Liver (tissue), 9 donors: ENCODE measurements around the gene DCTN1. TPM values are rescaled to one million over a fixed set of nuclear protein-coding genes. Genes with fewer than 3 reads are reported as not detected.

Experiments used
- DNase-seq: peaks from one replicate; pipeline ENCODE4 v3.0.0-alpha.2; 2017; ENCODE audit warnings: low spot score
- H3K27ac ChIP-seq, 2 donors: one replicate each; pipeline ENCODE4 v1.7.0; 2013; ENCODE audit warnings: inconsistent platforms in 2 of 2, low read length in 2 of 2, control low read depth in 1 of 2, low read depth in 1 of 2, mild to moderate bottlenecking in 1 of 2
- H3K27me3 ChIP-seq, 4 donors: one replicate each; pipeline versions ENCODE4 v1.6.1 to v1.7.0; 2013; ENCODE audit warnings: low read length in 3 of 4, inconsistent platforms in 1 of 4, mild to moderate bottlenecking in 1 of 4, moderate library complexity in 1 of 4; ENCODE audit not compliant: control insufficient read depth in 4 of 4, insufficient read depth in 4 of 4
- H3K36me3 ChIP-seq, 4 donors: one replicate each; pipeline versions ENCODE4 v1.6.1 to v1.7.0; 2013; ENCODE audit warnings: low read length in 3 of 4, mild to moderate bottlenecking in 3 of 4, low read depth in 1 of 4, moderate library complexity in 1 of 4; ENCODE audit not compliant: control insufficient read depth in 4 of 4, insufficient read depth in 3 of 4
- H3K4me1 ChIP-seq, 4 donors: one replicate each; pipeline versions ENCODE4 v1.6.1 to v1.7.0; 2013; ENCODE audit warnings: low read length in 3 of 4, mild to moderate bottlenecking in 3 of 4, moderate library complexity in 1 of 4; ENCODE audit not compliant: control insufficient read depth in 4 of 4, insufficient read depth in 4 of 4
- H3K4me3 ChIP-seq, 3 donors: one replicate each; pipeline versions ENCODE4 v1.6.1 to v1.7.0; 2013; ENCODE audit warnings: low read length in 3 of 3, control low read depth in 1 of 3, low read depth in 1 of 3, mild to moderate bottlenecking in 1 of 3
- H3K9ac ChIP-seq, 2 donors: one replicate each; pipeline ENCODE4 v1.7.0; 2013; ENCODE audit warnings: low read length in 2 of 2, mild to moderate bottlenecking in 2 of 2, moderate library complexity in 2 of 2, control low read depth in 1 of 2, low read depth in 1 of 2
- H3K9me3 ChIP-seq, 4 donors: one replicate each; pipeline versions ENCODE4 v1.6.1 to v1.7.0; 2013; ENCODE audit warnings: low read length in 3 of 4; ENCODE audit not compliant: control insufficient read depth in 4 of 4
- ATF3 ChIP-seq: IDR thresholded peaks from 2 replicates; pipeline ENCODE4 v1.6.1; 2016; ENCODE audit warnings: antibody characterized with exemption
- EGR1 ChIP-seq, 2 donors: IDR thresholded peaks; 2 replicates each; pipeline ENCODE4 v1.6.1; 2016 to 2018; ENCODE audit warnings: antibody characterized with exemption in 2 of 2, low read depth in 2 of 2
- FOXA1 ChIP-seq: IDR thresholded peaks from 2 replicates; pipeline ENCODE4 v1.6.1; 2016; ENCODE audit warnings: antibody characterized with exemption
- FOXA2 ChIP-seq: IDR thresholded peaks from 2 replicates; pipeline ENCODE4 v1.6.1; 2016; ENCODE audit warnings: antibody characterized with exemption
- GABPA ChIP-seq, 2 donors: IDR thresholded peaks in 1 of 2; conservative IDR thresholded peaks in 1 of 2; 2 replicates each; pipeline ENCODE4 v1.6.1; 2016; ENCODE audit warnings: antibody characterized with exemption in 2 of 2, mild to moderate bottlenecking in 1 of 2, moderate library complexity in 1 of 2
- HNF4A ChIP-seq, 2 donors: conservative IDR thresholded peaks; 2 replicates each; pipeline ENCODE4 v1.6.1; 2016; ENCODE audit warnings: antibody characterized with exemption in 2 of 2, mild to moderate bottlenecking in 2 of 2
- HNF4G ChIP-seq: IDR thresholded peaks from 2 replicates; pipeline ENCODE4 v1.6.1; 2016; ENCODE audit warnings: antibody characterized with exemption
- JUND ChIP-seq, 2 donors: IDR thresholded peaks; 2 replicates each; pipeline ENCODE4 v1.6.1; 2016; ENCODE audit warnings: antibody characterized with exemption in 2 of 2
- MAX ChIP-seq: IDR thresholded peaks from 2 replicates; pipeline ENCODE4 v1.6.1; 2016; ENCODE audit warnings: antibody characterized with exemption
- NR2F2 ChIP-seq: IDR thresholded peaks from 2 replicates; pipeline ENCODE4 v1.6.1; 2016; ENCODE audit warnings: antibody characterized with exemption
- RAD21 ChIP-seq, 2 donors: IDR thresholded peaks; 2 replicates each; pipeline ENCODE4 v1.6.1; 2016; ENCODE audit warnings: antibody characterized with exemption in 2 of 2, mild to moderate bottlenecking in 2 of 2
- REST ChIP-seq: IDR thresholded peaks from 2 replicates; pipeline ENCODE4 v1.6.1; 2016; ENCODE audit warnings: antibody characterized with exemption, mild to moderate bottlenecking
- RXRA ChIP-seq, 2 donors: IDR thresholded peaks; 2 replicates each; pipeline ENCODE4 v1.6.1; 2017 to 2018; ENCODE audit warnings: antibody characterized with exemption in 2 of 2, mild to moderate bottlenecking in 1 of 2
- SP1 ChIP-seq: IDR thresholded peaks from 2 replicates; pipeline ENCODE4 v1.6.1; 2018; ENCODE audit warnings: antibody characterized with exemption, mild to moderate bottlenecking
- TAF1 ChIP-seq: conservative IDR thresholded peaks from 2 replicates; pipeline ENCODE4 v1.6.1; 2016; ENCODE audit warnings: antibody characterized with exemption, mild to moderate bottlenecking
- YY1 ChIP-seq: IDR thresholded peaks from 2 replicates; pipeline ENCODE4 v1.6.1; 2016; ENCODE audit warnings: antibody characterized with exemption, mild to moderate bottlenecking
- ZBTB33 ChIP-seq: IDR thresholded peaks from 2 replicates; pipeline ENCODE4 v1.6.1; 2016; ENCODE audit warnings: antibody characterized with exemption
- WGBS: extraction: QIAGEN DNeasy Blood & Tissue Kit; methylation state at CpG from one replicate; pipeline ENCODE4 v1.1.7; 2013; 5-methylcytosine and 5-hydroxymethylcytosine counted together
- polyA plus RNA-seq, 2 donors: library from polyadenylated mRNA; stranded (reverse) in 1 of 2; unstranded in 1 of 2; fragments of 200-250 nt in 1 of 2; fragments of >200 nt in 1 of 2; fragmentation: Nextera tagmentation in 1 of 2; extraction: Ambion mirVana in 1 of 2; gene quantifications; one replicate each; pipeline versions ENCODE4 v1.2.1 to v1.2.3, GENCODE V29; 2013 to 2015
- total RNA-seq, 2 donors: library from RNA; depleted of rRNA; stranded (reverse); fragments of >200 nt; gene quantifications; one replicate each; pipeline ENCODE4 v1.2.3, GENCODE V29; 2014
- TF ChIP-seq, protein P1 (sequence below): fragments of 150-350 bp; IDR thresholded peaks from 2 replicates; pipeline ENCODE4 v1.5.1; 2017; ENCODE audit warnings: improper control_type of control experiment, low read depth, low read length; ENCODE audit not compliant: missing input control
- donor health status: healthy.
- donor health status: healthy.
- donor health status: healthy.
- donor health status: healthy.
- donor health status: healthy.

DCTN1 gene
- total and polyA plus RNA-seq, 4 donors = 29.7 to 40.9 (median 33.5) TPM

- Histone ChIP-seq H3K27me3 (no peaks in the 10 kb centered on the region), H3K4me1 (no peaks in the 10 kb centered on the region), H3K9me3 (no peaks in the 10 kb centered on the region), H3K36me3 (no peaks in the 10 kb centered on the region), H3K4me3 (no peak overlapping the region), H3K27ac (no peak overlapping the region), H3K9ac (no peak overlapping the region)
- WGBS = 84% methylated on average over 5 of the region's 5 CpGs
- no peak for DNase-seq
- no peak for TF ChIP-seq SP1
- TF ChIP-seq FOXA1 = no peak
- TF ChIP-seq JUND (IDR thresholded peaks at IDR 0.05) = no peak
- TF ChIP-seq EGR1 (IDR thresholded peaks at IDR 0.05; ENCODE audit: low read depth in 2 of 2) = no peak
- TF ChIP-seq ZBTB33 = no peak
- no peak for TF ChIP-seq RAD21 (IDR thresholded peaks at IDR 0.05)
- no peak for TF ChIP-seq RXRA (IDR thresholded peaks at IDR 0.05)
- no peak for TF ChIP-seq TAF1
- no peak for TF ChIP-seq YY1
- no peak for TF ChIP-seq HNF4G
- no peak for TF ChIP-seq ATF3
- no peak for TF ChIP-seq NR2F2
- TF ChIP-seq, protein P1, sequence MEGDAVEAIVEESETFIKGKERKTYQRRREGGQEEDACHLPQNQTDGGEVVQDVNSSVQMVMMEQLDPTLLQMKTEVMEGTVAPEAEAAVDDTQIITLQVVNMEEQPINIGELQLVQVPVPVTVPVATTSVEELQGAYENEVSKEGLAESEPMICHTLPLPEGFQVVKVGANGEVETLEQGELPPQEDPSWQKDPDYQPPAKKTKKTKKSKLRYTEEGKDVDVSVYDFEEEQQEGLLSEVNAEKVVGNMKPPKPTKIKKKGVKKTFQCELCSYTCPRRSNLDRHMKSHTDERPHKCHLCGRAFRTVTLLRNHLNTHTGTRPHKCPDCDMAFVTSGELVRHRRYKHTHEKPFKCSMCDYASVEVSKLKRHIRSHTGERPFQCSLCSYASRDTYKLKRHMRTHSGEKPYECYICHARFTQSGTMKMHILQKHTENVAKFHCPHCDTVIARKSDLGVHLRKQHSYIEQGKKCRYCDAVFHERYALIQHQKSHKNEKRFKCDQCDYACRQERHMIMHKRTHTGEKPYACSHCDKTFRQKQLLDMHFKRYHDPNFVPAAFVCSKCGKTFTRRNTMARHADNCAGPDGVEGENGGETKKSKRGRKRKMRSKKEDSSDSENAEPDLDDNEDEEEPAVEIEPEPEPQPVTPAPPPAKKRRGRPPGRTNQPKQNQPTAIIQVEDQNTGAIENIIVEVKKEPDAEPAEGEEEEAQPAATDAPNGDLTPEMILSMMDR = no peak
- no peak for TF ChIP-seq GABPA (IDR thresholded peaks at IDR 0.05 in 1 of 2, conservative IDR thresholded peaks at IDR 0.05 in 1 of 2)
- TF ChIP-seq REST = no peak
- no peak for TF ChIP-seq FOXA2
- no peak for TF ChIP-seq MAX
- TF ChIP-seq HNF4A (conservative IDR thresholded peaks at IDR 0.05) = no peak
These were observed 52.9 kb downstream of the DCTN1 start for GRCh38 chr2:74327199-74327598.
